HK-2 (cell line): ENCODE data around the gene GALK1.

Source experiments
- DNase-seq: peaks from one replicate; pipeline ENCODE4 v3.0.0-alpha.2; 2018; ENCODE audit not compliant: unreplicated experiment

Gene GALK1

DNA sequence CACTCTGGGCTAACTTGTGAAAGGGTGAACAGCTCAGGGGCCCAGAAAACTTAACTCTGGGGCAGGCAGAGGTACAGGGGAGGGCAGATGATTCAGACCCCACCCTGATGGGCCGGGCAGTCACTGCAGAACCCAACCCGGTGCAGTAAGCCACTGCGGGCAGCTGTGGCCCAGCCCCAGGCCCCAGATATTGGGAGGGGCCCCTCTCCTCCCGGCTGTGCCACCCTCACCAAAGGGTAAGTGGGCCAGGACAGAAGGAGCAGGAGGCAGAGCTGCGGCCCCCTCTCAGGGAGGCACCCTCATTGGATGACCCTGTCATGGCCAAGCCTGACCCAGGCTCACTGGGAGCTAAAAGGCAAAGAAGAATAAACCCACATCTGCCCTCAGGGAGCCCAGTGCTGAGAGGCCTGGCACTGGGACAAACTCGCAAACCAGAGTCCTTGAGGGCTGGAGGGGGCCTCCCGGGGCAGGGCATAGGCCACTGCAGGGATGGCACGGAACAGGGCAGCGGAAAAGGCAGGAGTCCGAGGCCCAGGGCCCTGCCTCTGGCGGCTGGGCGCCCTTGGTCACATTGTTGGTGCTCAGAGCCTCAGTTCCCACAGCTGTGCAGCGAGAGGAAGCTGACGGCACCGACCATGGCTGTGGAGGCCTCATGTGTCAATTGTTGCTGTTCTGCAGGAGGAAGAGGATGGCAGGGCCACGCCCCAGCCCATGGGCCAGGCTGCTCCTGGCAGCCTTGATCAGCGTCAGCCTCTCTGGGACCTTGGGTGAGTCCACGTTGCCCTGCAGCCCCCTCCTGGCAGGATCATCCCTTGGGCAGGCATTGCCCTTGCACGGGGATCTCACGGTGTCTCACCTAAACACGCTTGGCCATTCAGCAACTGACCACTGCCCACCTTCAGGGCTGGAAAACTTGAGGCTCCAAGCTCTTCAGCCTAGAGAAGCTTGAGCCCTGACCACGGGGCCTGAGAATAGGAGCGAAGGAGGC is 40.7 kb downstream of the GALK1 start:
- no peak for DNase-seq

DNA sequence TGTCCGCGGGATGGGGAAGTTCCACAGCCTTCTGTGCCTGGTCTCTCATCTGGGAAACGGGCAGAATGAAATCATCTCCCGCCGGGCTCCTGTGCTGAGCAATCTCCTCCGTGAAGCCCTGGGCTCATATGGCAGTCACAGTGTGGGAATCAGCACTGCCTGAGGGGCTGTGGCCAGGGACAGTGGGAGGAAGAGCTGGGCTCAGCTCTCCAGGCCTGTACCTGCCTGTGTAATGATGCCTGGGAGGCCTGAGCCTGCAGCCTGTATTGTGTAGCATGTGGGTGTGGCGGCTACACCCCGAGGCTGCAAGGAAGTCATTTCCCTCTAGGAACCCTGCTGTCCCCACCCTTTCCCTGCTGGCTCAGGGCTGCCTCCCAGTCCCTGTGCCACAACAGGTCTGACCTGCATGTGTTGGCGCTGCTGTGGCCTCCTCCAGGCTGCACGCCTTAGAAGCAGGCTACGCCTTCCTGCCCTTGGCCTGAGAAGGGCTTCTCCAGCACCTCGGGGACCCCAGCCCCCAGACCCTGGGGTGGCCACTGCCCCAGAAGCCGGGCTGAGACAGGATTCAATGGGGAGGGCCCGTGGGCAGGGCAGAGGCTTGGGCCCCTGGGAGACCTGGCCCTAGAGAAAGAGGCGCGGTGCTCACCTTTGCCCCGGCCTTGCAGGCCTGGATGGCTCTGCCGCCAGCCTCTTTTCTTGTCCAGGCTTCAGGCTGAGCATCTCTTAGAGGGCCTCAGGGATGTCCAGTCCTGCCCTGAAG is 41.6 kb downstream of the GALK1 start:
- no peak for DNase-seq

DNA sequence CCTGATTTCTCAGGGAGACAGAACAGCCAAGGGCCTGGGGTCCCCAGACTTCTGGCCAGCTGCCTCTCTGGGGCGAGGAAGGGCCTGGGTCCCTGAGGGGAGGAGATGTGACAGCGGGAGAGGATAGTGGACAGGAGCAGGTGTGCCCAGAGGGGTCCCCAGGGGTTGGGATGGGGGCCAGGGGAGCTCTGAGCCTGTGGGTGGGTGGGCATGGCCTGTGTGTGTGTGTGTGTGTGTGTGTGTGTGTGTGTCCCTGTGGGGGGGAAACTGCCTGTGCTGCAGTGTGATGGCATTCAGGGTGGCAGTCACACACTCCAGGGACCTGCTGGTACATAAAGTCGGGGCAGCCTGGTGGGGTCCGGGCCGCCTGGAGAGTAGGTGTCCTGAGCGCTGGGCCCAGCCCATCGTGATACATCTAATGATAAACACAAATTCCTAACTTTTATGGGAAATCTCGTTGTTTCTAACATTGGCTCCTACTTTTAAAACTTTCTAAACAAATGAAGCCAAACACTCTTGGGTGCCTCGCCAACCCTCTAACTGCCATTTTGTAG is 42.4 kb downstream of the GALK1 start:
- no peak for DNase-seq

DNA sequence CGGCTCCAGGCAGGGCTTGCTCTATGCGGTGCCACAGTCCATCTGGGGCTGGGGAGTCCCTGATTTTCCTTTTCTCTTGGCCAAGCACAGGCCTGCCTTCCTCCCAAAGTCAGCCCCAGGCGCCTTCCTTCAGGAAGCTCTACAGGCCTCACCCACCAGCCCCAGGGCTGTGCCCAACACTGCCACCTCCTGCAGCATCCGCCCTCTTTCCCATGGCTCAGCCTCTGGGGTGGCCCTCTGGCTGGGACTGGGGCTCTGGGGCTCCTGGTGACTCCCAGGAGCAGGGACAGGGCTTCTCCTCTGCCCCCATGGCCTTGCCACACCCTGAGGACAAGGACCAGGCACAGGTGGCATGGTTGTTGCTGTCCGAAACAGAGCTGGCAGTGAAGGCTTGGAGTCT is 42.9 kb downstream of the GALK1 start:
- no peak for DNase-seq

DNA sequence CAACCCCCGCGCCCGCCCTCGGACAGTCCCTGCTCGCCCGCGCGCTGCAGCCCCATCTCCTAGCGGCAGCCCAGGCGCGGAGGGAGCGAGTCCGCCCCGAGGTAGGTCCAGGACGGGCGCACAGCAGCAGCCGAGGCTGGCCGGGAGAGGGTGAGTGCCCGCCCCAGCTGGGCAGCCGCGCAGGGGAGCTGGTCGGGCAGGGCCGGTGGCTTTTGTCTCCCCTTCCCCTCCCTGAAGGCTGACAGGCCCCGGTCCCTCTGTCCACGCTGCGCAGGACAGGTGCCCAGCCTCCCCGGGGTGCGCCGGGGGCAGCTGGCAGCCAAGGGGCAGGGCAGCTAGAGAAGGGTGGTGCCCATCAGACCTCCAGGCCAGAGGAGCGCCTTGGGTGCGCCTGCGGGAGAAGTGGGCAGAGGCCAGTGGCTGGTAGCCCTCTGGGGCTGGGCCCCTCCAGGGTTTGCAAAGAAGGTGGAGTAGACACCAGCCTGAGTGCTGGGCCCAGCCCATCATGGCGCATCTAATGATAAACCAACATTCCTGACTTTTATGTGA is 43.5 kb downstream of the GALK1 start:
- no peak for DNase-seq

DNA sequence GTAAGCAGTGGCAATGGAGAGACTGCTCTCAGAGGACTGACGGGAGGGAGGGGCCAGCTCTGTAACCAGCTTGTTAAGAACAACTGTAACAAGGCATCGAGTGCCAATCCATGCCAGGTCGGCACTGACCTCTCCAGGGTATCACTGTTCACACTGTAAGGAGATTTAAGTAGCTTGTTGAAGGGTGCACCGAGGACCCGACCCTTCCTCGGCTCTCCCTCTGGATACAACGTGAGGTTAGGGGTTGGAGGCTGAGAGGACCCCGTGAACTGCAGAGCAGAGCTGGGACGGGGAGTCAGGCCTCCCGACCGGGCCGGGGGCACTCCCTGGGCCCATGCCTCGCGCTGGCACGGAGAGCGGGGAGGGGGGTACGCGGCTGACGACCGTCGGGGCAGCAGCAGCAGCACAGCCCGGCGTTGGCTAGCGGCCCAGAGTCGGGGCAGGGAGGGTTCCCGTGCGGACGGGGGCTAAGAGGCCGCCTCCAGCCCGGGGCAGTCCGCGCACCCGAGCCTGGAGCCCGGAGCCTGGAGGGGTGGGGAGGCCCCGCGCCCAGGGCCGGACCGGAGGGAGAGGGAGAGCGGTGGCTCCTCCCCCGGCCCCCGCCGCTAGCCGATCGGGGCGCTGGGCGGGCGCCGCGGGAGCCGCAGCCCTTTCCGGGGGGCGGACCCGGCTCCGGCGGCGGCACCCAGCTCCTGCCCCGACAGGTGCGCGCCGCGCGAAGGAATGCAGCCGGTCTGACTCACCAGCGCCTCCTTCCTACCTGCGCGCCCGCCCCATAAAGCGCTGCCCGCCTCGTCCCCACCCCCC is 44.1 kb downstream of the GALK1 start, which contains the start of gene ITGB4:
Gene ITGB4, plus strand, starts transcription at position 804 of the 807 bp plus-strand sequence. CDS start 3,245 bp downstream, outside the sequence.
- DNase-seq = peak; percentile 76

DNA sequence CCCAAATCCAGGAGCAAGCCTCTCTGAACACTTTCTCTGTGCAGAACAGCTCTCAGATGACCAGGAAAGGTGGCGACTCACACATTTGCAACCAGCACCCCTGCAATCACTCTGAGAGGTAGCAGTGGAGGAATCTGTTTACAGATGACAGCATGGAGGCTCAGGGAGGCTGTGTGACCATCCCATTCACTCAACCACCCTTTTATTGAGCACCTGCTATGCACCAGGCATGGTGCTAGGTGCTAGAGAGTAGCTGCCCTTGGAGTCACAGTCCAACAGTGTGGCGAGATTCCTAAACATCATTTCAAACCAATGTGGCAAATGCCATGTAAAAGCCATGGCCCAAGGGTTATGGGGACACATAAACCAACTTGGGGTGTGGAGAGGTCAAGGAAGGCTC is 45.3 kb downstream of the GALK1 start:
- DNase-seq = no peak

DNA sequence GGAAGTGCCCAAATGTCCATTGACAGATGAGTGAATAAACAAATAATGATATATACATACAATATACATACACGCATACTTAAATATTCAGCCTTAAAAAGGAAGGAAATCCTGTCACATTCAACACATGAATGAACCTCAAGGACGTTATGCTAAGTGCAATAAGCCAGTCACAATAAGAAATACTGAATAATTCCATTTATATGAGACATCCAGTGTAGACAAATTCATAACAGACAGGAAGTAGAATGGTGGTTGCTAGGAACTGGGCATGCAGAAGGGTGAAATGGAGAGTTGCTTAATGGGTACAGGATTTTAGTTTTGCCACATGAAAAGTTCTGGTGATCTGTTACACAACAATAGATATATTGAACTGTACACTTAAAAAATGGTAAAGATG is 52.5 kb downstream of the GALK1 start:
- DNase-seq = no peak
